GM18909 (cell line): ENCODE measurements around the gene PLTP.
"Not testable (repeated sequence)": the region's sequence is repeated elsewhere in the genome, so short reads cannot be mapped to it uniquely, and the experiment has no call there.

Experiments
- ATAC-seq: cut with Tn5 transposase; IDR thresholded peaks from one replicate; pipeline ENCODE4 v1.9.1; 2021; ENCODE audit warnings: mild to moderate bottlenecking; ENCODE audit not compliant: unreplicated experiment, poor library complexity

Gene PLTP

GRCh38 chr20:45901332-45901731 lies 10.6 kb downstream of the PLTP start:
- not testable (repeated sequence) for ATAC-seq

- no peak for ATAC-seq
Measured at GRCh38 chr20:45899046-45899835, 12.7 kb downstream of the PLTP start.

- ATAC-seq, result no peak
Measured at GRCh38 chr20:45898285-45898684, 13.7 kb downstream of the PLTP start.

- no peak for ATAC-seq
Measured at GRCh38 chr20:45897692-45898091, 14.3 kb downstream of the PLTP start.

- no peak for ATAC-seq
Measured at GRCh38 chr20:45897289-45897688, 14.7 kb downstream of the PLTP start.

- ATAC-seq, result no peak
Measured at GRCh38 chr20:45896641-45897161, 15.3 kb downstream of the PLTP start.

GRCh38 chr20:45894797-45895196 lies 17.2 kb downstream of the PLTP start:
- ATAC-seq, result no peak

GRCh38 chr20:45893831-45894230 lies 18.1 kb downstream of the PLTP start:
- no peak for ATAC-seq

- ATAC-seq, result no peak
Measured at GRCh38 chr20:45892828-45893500, 19.0 kb downstream of the PLTP start.

- no peak for ATAC-seq
Measured at GRCh38 chr20:45892049-45892825, 19.7 kb downstream of the PLTP start.

GRCh38 chr20:45890985-45891983 lies 20.7 kb downstream of the PLTP start, which contains the start of the genes CTSA and NEURL2:
Gene CTSA, plus strand, starts transcription at chr20:45891335. Its CDS starts 234 bp downstream, at chr20:45891569.
Gene NEURL2, minus strand, starts transcription at chr20:45891208. Its CDS starts 217 bp downstream, at chr20:45890991.
- ATAC-seq, result peak; percentile 76

GRCh38 chr20:45890077-45890984 lies 21.6 kb downstream of the PLTP start:
- ATAC-seq, result peak; percentile 35

GRCh38 chr20:45888681-45889080 lies 23.3 kb downstream of the PLTP start:
- ATAC-seq, result no peak

GRCh38 chr20:45887346-45887715 lies 24.6 kb downstream of the PLTP start, which contains the start of gene SPATA25:
Gene SPATA25, minus strand, starts transcription at chr20:45887622. Its CDS starts 32 bp downstream, at chr20:45887590.
- ATAC-seq, result no peak

GRCh38 chr20:45886590-45887345 lies 25.2 kb downstream of the PLTP start:
- ATAC-seq, result no peak

- no peak for ATAC-seq
Measured at GRCh38 chr20:45883100-45883469, 28.9 kb downstream of the PLTP start.

GRCh38 chr20:45882469-45883099 lies 29.4 kb downstream of the PLTP start:
- no peak for ATAC-seq
